GM18526 (cell line): ENCODE measurements around the gene RUNX1.

Experiments
- POLR2A ChIP-seq: IDR thresholded peaks from 3 replicates; pipeline ENCODE4 v1.6.1; 2011; ENCODE audit not compliant: insufficient read length; ENCODE audit errors: extremely low read depth

RUNX1 gene

GRCh38 chr21:34881839-34882371 is 167.2 kb downstream of the RUNX1 start:
- TF ChIP-seq POLR2A, result no peak

GRCh38 chr21:34881421-34881820 is 167.7 kb downstream of the RUNX1 start:
- TF ChIP-seq POLR2A, result no peak

- TF ChIP-seq POLR2A, result no peak
Measured at GRCh38 chr21:34880401-34880800, 168.7 kb downstream of the RUNX1 start.

DNA sequence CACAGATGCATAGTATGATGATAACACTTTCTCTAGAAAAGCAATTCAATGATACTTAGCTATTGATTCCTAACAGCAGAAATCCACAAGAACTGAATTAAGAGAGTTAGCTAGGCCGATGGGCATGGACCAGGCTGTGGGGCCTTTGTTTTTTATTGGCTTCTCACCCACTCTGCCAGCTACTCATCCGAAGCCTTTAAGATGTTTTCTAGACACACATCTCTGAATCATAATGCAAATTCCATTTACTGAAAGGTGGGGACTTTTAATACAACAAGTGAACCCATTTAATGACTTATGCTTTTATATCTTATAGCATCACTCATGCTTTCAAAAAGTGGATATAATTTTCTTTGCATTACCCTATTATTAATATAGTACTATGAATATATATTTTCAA is 170.2 kb downstream of the RUNX1 start:
- no peak for TF ChIP-seq POLR2A

DNA sequence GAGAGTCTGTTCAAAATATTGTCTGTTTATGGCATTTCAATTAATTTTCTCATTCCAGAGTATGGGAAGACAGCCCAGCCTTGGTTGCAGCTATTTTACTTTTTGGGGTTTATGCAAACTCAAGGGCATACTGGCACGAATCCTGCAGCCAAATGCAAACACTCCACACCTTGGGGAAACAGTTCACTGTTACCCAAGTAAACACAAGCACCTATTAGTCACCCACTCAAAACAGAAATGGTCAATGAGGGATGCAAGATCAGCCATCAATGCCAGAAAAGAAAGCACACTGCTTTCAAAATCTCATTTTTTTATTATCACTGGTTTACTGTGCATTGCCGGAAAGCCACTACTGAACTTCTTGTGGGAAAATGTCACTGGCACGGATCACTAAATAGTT is 170.6 kb downstream of the RUNX1 start:
- TF ChIP-seq POLR2A, result no peak

- TF ChIP-seq POLR2A, result no peak
Measured at GRCh38 chr21:34877485-34878128, 171.5 kb downstream of the RUNX1 start.

DNA sequence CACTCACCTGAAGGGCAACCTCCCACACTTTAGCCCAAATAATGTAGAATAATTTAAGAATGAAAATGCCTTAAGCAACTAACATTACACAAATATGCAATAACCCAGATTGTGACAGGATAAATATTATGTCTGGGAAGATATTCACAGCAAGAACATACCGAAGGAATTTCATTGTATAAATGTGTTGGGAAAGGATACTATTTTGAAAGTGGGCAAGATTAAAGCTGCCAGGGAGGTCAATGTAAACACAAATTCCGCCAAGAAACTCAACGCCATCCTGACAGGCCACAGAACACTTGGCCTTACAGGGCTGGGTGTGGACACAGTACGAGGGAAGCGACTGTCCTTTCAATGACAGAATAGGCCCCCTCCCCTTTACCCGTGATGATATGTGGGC is 173.3 kb downstream of the RUNX1 start:
- TF ChIP-seq POLR2A, result no peak

DNA sequence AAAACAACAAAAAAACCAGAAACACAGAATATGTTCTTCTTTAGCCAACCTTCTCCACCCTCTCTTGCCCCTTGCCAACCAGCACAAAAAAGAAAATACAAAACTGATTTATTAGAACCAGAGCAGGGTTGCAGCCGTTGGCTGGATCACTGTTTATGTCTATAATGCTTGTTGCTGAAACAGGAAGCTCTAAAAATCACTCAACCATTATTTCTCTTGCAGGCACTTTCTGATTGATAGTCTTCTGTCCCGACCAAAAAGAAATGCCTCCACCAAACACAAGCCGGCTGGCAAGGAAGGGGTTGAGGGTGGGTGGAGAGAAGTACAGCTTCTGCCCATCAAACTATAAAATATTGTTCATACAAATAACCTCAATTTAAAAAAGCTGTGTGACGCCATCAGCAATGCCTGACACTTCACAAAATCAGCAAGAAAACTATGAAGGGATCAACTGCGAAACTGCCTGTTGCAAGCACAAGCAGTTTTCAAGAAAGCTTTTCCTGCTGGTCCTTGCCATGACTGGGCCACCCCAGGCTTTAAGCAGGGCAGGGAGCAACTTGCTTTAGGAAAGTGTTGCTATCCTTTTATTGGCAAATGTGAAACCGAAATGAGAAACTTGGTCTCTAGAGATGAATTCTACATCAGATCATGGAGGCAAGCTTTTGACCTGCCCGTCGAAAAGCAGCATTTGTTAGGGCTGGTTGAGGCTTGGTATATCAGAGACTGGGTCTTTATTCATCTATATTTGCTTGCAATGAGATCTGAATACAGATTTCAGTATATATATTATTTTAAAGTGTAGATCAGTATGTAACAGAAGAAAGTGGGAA is 174.2 kb downstream of the RUNX1 start:
- no peak for TF ChIP-seq POLR2A

GRCh38 chr21:34871026-34871908 is 177.8 kb downstream of the RUNX1 start:
- TF ChIP-seq POLR2A, result no peak

DNA sequence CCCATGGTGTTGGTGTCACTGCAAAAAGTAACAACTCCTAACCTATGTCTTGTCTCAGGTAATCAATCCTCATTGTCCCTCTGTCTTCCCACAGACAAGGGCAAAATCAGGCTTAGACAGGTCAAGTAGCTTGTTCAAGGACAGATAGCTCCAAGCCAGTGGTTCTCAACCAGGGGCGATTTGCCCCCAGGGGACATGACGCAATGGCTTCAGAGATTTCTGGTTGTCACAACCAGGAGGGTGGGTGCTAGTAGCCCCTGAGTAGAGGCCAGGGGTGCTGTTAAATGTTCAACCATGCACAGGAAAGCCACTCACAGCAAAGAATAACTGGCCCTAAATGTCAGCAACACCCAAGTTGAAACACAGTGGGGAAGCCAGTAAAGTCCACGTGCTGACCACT is 178.9 kb downstream of the RUNX1 start:
- no peak for TF ChIP-seq POLR2A

- TF ChIP-seq POLR2A, result no peak
Measured at GRCh38 chr21:34869545-34869944, 179.6 kb downstream of the RUNX1 start.

DNA sequence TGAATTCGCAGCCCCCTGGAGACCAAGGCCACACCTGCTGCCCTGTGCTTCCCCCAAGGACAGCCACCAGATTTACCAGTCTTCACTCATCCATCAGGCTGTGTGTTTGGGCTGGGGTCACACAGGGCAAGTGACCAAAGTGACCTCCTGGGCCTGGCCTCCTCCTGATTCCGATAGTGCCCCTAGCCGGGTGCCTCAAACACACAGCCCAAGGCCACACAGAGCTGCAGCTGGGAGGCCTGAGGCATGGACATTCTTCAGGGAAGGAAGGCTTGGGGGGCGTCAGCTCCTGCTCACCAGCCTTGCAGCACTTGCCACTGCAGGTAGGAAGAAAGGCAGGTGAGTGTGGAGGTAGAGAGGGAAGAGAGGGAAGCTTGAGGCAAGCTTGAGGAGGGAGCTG is 181.3 kb downstream of the RUNX1 start:
- TF ChIP-seq POLR2A, result no peak

DNA sequence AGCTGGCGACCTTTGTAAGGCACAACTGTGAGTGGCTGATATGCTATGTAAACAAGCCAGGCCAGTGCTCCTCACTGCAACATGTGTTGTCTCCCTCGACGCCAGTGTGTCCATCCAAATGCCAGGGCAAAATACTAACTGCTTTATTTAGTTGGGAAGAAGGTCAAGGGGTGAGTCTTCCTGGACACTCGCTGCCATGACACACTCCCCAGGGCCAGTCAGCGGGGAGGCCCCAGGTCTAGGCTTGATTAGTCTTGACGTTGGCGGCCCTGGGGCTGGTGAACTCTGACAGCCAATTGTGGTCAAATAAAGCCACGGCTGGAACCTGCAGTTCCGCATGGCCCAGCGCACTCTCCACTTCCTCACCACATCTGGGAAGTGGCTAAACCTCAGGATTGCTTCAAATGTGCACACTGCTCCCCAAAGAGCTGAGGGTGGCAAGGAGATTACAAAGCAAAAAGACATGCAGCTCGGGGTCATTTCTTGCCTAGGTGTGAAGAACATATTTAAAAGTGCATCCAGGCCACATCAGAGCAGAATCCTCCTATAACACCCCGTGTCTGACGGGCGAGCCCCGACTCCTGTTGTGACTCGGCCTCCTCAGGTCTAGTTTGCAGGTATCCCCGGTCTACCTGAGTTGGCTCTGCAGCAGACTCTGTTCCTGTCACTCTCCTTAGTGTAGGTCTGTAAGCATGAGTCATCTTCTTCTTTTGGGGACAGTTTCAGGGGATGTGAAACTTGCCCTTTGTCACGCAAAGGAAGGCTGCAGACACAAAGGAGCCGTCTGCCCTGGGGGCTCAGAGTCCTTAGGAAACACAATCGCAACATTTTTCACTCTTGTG is 183.5 kb downstream of the RUNX1 start:
- TF ChIP-seq POLR2A, result no peak

- no peak for TF ChIP-seq POLR2A
Measured at GRCh38 chr21:34864370-34865149, 184.5 kb downstream of the RUNX1 start.
